OCI-LY3 (cell line): ENCODE data around the gene SAMD4A.

Experiments used
- EZH2phosphoT487 ChIP-seq: fragments of 200-600 bp; shearing (Covaris generic); IDR thresholded peaks from 2 replicates; pipeline ENCODE4 v1.6.1; 2018; ENCODE audit warnings: antibody characterized with exemption, mixed run types, low read depth
- TF ChIP-seq, protein P1 (sequence below): fragments of 200-600, 300-600 bp; sonication (generic); IDR thresholded peaks from 2 replicates; pipeline ENCODE4 v1.5.1; 2014; ENCODE audit warnings: antibody characterized with exemption, low read length, low read depth

GRCh38 chr14:54715239-54715638 lies 148.3 kb downstream of the SAMD4A start:
- TF ChIP-seq, protein P1, sequence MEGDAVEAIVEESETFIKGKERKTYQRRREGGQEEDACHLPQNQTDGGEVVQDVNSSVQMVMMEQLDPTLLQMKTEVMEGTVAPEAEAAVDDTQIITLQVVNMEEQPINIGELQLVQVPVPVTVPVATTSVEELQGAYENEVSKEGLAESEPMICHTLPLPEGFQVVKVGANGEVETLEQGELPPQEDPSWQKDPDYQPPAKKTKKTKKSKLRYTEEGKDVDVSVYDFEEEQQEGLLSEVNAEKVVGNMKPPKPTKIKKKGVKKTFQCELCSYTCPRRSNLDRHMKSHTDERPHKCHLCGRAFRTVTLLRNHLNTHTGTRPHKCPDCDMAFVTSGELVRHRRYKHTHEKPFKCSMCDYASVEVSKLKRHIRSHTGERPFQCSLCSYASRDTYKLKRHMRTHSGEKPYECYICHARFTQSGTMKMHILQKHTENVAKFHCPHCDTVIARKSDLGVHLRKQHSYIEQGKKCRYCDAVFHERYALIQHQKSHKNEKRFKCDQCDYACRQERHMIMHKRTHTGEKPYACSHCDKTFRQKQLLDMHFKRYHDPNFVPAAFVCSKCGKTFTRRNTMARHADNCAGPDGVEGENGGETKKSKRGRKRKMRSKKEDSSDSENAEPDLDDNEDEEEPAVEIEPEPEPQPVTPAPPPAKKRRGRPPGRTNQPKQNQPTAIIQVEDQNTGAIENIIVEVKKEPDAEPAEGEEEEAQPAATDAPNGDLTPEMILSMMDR, result no peak
- TF ChIP-seq EZH2phosphoT487, result no peak
